ENCODE results near the gene MTX1.
"Not testable (repeated sequence)": the region's sequence is repeated elsewhere in the genome, so short reads cannot be mapped to it uniquely, and the experiment has no call there.

Gene MTX1

DNA sequence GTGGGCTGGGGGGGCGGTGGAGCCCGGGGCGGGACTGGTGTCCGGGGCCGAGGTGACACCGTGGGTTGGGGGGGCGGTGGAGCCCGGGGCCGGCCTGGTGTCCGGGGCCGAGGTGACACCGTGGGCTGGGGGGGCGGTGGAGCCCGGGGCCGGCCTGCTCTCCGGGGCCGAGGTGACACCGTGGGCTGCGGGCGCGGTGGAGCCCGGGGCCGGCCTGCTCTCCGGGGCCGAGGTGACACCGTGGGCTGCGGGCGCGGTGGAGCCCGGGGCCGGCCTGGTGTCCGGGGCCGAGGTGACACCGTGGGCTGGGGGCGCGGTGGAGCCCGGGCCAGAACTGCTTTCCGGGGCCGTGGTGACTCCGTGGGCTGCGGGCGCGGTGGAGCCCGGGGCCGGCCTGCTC, 18.6 kb upstream of the MTX1 start:
- not testable (repeated sequence) for DNase-seq

- no peak for DNase-seq
Observed at GRCh38 chr1:155191904-155192303, 16.6 kb upstream of the MTX1 start.

DNA sequence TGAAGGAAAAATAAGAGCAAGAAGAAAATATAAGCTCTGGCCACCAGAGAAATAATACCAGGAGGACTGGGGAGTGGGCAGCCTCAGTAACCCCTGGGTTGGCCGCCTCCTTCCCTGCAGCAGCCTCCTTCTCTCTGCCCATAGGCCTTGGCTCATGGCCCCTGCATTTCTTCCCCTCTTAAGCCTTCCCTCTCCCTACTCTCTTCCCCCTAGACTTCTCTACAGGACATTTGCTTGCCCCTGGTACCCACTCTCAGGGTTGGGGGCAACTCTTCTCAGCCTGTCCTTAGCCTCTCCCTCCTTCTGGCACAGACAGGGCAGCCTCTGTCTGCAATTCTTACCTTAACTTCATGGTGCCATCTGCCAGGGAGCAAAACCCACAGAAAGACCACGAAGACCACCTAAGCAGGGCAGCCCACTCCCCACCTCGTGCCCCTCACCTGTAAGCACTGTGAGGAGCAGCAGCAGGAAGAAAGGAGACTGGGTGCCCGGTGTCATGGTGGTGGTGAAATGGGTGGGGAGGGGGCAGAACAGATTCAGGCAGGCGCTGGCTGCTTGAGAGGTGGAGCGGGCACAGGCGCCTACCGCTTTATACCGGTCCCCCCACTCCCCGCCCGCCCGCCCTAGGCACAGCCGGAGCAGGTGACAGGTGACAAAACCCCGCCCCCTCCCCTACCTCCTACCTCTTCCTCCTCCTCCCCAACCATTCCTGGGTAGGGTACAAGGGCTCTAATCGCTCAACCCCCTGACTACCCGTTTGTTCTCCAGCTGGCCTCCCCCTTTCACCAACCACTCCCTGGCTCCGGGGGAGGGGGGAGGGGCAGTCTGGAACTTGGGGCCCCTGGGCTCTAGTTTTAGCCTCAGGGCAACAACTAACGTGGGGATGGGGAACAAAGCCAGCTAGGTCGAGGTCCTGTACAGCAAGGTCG, 15.9 kb upstream of the MTX1 start:
- DNase-seq: no peak

- DNase-seq: peak; percentile 35
Observed at GRCh38 chr1:155193275-155193990, 15.1 kb upstream of the MTX1 start.

DNA sequence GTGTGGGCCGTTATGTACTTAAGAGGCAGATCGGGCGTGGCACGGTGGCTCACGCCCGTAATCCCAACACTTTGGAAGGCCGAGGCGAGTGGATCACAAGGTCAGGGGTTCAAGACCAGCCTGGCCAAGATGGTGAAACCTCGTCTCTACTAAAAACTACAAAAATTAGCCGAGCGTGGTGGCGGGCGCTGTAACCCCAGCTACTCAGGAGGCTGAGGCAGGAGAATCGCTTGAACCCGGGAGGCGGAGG, 14.6 kb upstream of the MTX1 start:
- DNase-seq: not testable (repeated sequence)

- DNase-seq: no peak
Observed at GRCh38 chr1:155195201-155196102, 13.0 kb upstream of the MTX1 start.

DNA sequence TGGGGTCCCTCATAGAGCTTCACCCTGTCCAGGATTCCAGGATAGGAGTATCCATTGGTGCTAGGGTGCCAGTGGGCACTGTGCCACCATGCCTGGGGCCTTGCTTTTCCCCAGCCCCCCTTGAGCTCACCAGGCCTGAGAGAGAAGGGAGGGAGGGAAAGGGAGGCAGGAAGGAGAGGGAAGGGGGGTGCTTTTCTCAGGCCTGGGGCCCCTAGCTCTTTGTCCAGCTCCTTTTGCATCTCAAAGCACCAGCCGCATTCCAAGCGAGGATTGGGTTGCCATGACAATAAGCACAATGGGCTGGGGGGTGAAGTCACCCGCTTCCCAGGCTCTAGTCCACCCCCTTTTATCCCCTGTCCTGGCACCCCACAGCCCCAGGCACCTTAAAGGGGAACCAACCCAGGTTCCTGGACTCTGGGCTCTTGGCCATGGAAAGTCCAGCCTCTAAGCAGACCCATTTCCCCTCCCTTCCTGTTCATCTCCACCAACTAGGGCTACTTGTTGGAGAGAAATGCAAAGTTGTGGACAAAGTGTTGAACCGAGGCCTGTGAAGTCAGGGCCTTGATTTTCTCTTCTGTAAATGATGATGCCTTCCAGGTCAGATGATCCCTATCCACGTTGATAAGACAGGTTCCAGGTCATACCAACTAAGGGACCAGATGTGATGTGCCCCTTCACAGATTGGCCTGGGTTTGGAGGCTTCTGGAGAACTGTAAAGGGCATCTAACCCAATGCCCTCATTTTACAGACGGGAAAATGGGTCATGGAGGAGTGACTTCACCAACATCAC, 12.2 kb upstream of the MTX1 start:
- no peak for DNase-seq

DNA sequence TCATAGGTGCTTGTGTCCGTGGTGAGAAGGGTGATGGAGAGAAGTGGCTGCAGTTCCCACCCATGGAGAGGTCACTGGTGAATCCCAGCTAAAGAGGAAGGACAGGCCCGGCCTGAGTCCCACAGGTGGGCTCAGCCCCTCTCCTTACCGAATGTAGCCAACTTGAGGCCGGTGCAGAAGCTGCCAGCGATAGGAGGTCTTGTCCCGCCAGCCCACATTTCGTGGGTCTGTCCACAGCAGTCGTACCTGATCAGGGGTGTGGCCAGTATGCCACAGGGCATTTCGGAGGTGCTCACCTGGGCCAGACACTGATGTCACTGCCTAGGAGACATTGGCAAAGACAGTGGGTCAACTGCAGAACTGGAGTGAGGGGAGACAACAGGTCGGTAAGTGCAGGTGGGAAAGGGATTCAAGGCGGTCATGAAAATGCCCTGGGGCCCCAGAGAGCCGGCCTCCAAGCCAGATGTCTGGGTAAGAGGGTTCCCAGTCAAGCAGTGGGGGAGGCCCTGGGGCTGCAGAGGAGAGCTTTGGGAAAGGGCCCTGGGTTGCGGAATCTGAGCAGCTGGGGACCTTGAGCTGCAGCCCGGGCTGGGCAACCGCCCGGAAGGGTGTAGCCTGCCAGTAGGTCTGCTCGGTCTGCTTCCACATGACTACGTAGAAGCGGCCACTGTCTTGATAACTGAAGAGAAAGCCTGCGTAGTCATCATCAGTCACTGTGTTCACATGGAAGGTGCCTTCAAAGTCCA, 11.4 kb upstream of the MTX1 start:
- DNase-seq: no peak

GRCh38 chr1:155197901-155198546, 10.5 kb upstream of the MTX1 start:
- DNase-seq: no peak

GRCh38 chr1:155198547-155198906, 10.0 kb upstream of the MTX1 start:
- DNase-seq: no peak

- no peak for DNase-seq
Observed at GRCh38 chr1:155199792-155200191, 8.7 kb upstream of the MTX1 start.

DNA sequence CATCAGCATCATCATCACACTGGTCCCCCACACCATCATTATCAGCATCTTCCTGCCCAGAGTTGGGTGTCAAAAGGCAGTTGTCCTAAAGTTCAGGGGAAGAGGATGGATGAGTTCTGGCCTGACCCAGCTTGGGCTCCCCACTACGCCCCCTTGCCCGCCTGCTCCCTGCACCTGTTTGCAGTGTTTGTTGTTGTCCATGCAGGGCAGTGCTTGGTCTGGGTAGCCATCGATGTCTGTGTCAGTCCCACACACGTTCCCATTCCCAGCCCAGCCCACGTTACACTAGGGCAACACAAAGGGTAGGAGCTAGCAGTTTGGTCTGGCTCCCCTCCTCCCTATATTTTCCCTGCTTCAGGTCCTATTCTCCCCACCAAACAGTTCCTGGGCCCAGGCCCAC, 7.6 kb upstream of the MTX1 start:
- no peak for DNase-seq

DNA sequence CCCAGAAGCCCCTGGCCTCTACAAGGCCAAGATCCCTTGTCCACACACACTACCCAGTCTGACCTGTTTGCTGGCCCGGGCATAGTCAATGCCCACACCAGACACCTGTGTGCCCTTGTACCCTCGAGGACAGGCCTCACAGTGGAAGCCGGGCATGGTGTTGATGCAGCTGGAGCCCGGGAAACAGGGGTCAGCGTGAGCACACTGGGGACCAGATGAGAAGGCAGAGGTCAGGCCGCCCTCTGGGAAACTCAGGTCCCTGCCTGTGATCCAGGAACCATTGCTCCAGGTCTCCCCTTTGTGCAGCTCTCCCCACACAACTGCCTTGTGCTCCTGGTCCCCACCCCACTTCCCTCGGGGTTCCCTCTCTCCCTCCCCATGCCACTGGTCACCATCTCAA, 6.3 kb upstream of the MTX1 start:
- DNase-seq: no peak

- DNase-seq: no peak
Observed at GRCh38 chr1:155202731-155203515, 5.6 kb upstream of the MTX1 start.

GRCh38 chr1:155205035-155205434, 3.5 kb upstream of the MTX1 start:
- no peak for DNase-seq

GRCh38 chr1:155205969-155206593, 2.4 kb upstream of the MTX1 start:
- no peak for DNase-seq

DNA sequence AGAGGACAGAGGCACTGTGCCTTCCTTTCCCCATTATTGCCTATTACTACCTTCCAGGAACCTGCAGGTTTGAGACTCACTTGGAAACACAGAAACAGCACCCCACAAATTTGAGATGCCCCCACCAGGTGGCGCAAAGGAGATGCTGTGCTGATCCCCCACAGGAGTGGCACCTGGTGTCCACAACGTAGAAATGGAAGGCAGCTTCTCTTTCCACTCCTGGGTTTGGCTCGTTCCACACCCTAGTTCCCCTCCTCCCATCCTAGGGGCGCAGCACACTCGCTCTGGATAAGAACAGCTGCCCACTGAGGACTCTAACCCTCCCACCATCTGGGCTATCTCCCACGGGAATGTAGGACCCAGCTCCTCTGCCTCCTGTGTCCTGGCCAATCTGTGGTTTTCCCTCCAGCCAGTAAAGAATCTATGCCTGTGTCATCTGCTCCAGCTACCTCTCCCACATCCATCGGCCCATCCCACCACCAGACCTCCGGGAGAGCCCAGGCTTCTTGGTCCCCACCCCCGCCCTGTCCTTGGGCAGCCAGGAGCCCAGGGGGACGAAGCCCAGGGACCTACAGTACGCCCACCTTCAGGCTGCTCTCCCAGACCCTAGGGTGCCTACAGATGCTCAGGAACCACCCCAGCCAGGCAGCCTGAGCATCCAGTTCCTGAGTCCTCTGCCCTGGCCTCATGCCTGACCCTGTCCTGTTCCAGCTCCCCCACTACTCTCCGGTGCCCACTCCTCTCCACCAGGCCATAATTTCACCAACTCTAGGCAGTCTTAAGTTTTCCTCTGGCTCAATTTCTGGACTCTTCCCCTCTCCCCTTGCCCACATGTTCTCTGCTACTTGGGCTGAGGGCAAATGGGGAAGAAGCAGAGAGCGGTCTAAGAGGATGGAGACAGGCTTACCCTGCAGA, 1.3 kb upstream of the MTX1 start:
- DNase-seq: no peak

DNA sequence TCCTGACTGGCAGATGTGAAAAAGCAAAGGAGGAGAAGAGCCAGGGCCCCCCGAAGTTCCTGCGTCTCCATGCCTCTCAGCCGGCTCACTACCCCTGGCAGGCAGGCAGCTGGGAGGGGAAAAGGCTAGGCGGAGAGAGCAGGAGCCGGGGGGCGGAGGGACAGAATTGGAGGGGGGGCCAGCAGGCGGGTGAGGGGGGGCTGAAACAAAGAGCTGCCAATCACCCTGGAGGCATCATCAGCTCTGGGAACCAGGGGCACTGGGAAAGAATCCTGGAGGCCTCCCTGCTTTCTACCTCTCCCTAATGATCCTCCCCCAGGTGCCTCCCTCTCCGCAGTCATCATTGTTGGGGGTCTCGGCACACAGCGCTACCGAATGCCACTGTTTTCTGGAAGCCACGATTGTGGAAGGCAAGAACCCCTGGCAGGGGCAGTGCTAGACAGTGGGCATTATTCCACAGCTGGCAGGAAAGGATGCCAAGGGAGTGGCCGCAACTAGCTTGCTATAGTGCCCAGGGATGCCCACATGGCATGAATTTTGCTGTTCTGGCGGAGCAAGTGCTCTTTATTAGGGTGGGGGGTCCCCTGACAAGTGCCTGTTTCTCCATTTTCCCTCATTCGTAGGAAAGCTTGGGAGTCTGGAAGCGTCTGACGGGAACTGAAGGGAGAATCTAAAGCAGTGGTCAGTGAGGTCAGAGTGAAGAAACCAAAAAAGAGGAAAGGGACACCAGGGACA, 522 bp upstream of the MTX1 start, which contains the start of gene THBS3:
TSS of gene THBS3 (minus strand) at position 92 of the 735 bp plus-strand sequence. CDS start at position 71, 21 bp downstream.
- DNase-seq: no peak

All from activated gamma-delta T cell (primary cell).